HEK293 (cell line): ENCODE results near the gene MUSTN1.

Source experiments
- CTCF ChIA-PET: fragments of 350-600 bp; formaldehyde crosslinking; extraction: SDS; loops from one replicate; lab custom pipeline; 2021; ENCODE audit warnings: antibody characterized with exemption; lab: Yijun Ruan, JAX
- POLR2A ChIA-PET: fragments of 300-600 bp; formaldehyde crosslinking; extraction: SDS; loops from one replicate; lab custom pipeline; 2020; ENCODE audit warnings: antibody characterized with exemption, inconsistent platforms; lab: Yijun Ruan, JAX
- H3K27ac ChIP-seq: fragments of 200-500 bp; sonication (Bioruptor generic); 2 replicates; pipeline ENCODE4 v1.5.1; 2014; ENCODE audit warnings: low read depth, low read length, control low read depth, inconsistent platforms; ENCODE audit errors: extremely low read depth
- H3K36me3 ChIP-seq, 2 experiments: fragments of 200-500 bp in 1 of 2; sonication (Bioruptor generic) in 1 of 2; 1 replicate in 1 of 2; 2 replicates in 1 of 2; pipeline ENCODE4 v1.5.1; 2014 to 2017; ENCODE audit warnings: inconsistent platforms in 2 of 2, low read length in 2 of 2; ENCODE audit not compliant: control insufficient read depth in 2 of 2, insufficient read depth in 1 of 2
- H3K4me1 ChIP-seq: fragments of 200-500 bp; sonication (Bioruptor generic); 2 replicates; pipeline ENCODE4 v1.5.1; 2014; ENCODE audit warnings: mild to moderate bottlenecking, low read length, inconsistent platforms; ENCODE audit not compliant: control insufficient read depth, insufficient read depth
- H3K4me3 ChIP-seq: 2 replicates; pipeline ENCODE4 v1.5.1; 2011; ENCODE audit warnings: low read depth, mild to moderate bottlenecking, control low read depth, low read length, moderate library complexity
- H3K9me3 ChIP-seq: fragments of 200-500 bp; sonication (Bioruptor generic); 2 replicates; pipeline ENCODE4 v1.5.1; 2014; ENCODE audit warnings: low read depth, low read length, inconsistent platforms; ENCODE audit not compliant: control insufficient read depth, insufficient read depth
- GFI1B ChIP-seq: fragments of 450-650 bp; formaldehyde crosslinking; IDR thresholded peaks from 2 replicates; pipeline ENCODE4 v1.5.1; 2016; ENCODE audit warnings: missing biosample characterization, missing genetic modification characterization
- KLF17 ChIP-seq: fragments of 450-650 bp; formaldehyde crosslinking; IDR thresholded peaks from 2 replicates; pipeline ENCODE4 v1.5.1; 2016; ENCODE audit warnings: missing biosample characterization, missing genetic modification characterization
- ZNF214 ChIP-seq: fragments of 450-650 bp; formaldehyde crosslinking; IDR thresholded peaks from 2 replicates; pipeline ENCODE4 v1.5.1; 2017; ENCODE audit warnings: missing biosample characterization, mild to moderate bottlenecking, missing genetic modification characterization, borderline replicate concordance
- ZNF280D ChIP-seq: fragments of 450-650 bp; formaldehyde crosslinking; IDR thresholded peaks from 2 replicates; pipeline ENCODE4 v1.5.1; 2016; ENCODE audit warnings: missing biosample characterization, missing genetic modification characterization
- ZNF514 ChIP-seq: fragments of 450-650 bp; formaldehyde crosslinking; IDR thresholded peaks from 2 replicates; pipeline ENCODE4 v1.5.1; 2016; ENCODE audit warnings: missing biosample characterization, missing genetic modification characterization
- ZNF544 ChIP-seq: fragments of 450-650 bp; formaldehyde crosslinking; IDR thresholded peaks from 2 replicates; pipeline ENCODE4 v1.5.0; 2017; ENCODE audit warnings: missing biosample characterization, missing genetic modification characterization
- TF ChIP-seq, protein P1 (sequence below): fragments of 450-650 bp; formaldehyde crosslinking; IDR thresholded peaks from 2 replicates; pipeline ENCODE4 v1.5.1; 2016; ENCODE audit warnings: missing biosample characterization, missing genetic modification characterization
- TF ChIP-seq, protein P2 (sequence below): fragments of 450-650 bp; formaldehyde crosslinking; IDR thresholded peaks from 2 replicates; pipeline ENCODE4 v1.5.1; 2016; ENCODE audit warnings: missing biosample characterization, missing genetic modification characterization, borderline replicate concordance

The MUSTN1 gene

DNA sequence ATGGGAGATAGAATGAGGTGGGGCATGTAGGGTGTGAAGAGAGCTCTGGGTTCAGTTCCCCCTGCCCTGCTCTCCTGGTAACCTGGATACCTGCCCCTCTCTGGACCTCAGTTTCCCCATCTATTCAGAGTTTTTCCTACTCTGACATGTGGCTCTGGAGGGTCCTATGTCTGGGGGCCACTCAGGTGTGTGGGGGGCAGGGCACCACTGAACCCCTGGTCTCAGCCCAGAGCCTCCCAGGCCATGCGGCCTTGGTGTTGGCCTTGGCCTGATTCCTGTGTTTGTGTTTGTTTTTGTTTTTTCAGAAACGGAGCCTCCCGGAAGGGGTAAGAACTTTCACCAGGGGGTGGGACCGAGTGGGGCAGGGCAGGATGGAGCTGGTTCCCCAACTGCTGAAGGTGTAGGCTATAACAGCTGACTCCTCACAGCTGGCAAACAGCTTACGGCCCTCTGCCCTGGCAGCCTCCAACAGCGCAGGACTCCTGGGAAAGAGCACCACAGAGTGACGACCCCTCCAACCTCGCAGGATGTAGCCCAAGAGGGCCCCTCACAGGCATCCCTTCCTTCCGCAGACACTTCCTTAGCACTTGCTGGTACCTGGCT, 39.4 kb downstream of the MUSTN1 start:
- H3K27ac ChIP-seq: no peak overlapping the region
- POLR2A ChIA-PET: no interaction called here

More for the DNA sequence above, 39.4 kb downstream of the MUSTN1 start:
- Histone ChIP-seq H3K4me3 (no peak overlapping the region), H3K9me3 (no peaks in the 10 kb centered on the region), H3K36me3 (no peaks in the 10 kb centered on the region)
- CTCF ChIA-PET: no interaction called here
- TF ChIP-seq ZNF514 (tag by site-specific recombination) (no peak), KLF17 (tag by site-specific recombination) (no peak), ZNF280D (tag by site-specific recombination) (no peak), GFI1B (tag by site-specific recombination) (no peak), ZNF214 (tag by site-specific recombination) (no peak), ZNF544 (tag by site-specific recombination) (no peak)
- TF ChIP-seq, protein P1, sequence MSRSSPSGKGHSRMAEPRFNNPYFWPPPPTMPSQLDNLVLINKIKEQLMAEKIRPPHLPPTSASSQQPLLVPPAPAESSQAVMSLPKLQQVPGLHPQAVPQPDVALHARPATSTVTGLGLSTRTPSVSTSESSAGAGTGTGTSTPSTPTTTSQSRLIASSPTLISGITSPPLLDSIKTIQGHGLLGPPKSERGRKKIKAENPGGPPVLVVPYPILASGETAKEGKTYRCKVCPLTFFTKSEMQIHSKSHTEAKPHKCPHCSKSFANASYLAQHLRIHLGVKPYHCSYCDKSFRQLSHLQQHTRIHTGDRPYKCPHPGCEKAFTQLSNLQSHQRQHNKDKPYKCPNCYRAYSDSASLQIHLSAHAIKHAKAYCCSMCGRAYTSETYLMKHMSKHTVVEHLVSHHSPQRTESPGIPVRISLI (tag by site-specific recombination): no peak
- TF ChIP-seq, protein P2, sequence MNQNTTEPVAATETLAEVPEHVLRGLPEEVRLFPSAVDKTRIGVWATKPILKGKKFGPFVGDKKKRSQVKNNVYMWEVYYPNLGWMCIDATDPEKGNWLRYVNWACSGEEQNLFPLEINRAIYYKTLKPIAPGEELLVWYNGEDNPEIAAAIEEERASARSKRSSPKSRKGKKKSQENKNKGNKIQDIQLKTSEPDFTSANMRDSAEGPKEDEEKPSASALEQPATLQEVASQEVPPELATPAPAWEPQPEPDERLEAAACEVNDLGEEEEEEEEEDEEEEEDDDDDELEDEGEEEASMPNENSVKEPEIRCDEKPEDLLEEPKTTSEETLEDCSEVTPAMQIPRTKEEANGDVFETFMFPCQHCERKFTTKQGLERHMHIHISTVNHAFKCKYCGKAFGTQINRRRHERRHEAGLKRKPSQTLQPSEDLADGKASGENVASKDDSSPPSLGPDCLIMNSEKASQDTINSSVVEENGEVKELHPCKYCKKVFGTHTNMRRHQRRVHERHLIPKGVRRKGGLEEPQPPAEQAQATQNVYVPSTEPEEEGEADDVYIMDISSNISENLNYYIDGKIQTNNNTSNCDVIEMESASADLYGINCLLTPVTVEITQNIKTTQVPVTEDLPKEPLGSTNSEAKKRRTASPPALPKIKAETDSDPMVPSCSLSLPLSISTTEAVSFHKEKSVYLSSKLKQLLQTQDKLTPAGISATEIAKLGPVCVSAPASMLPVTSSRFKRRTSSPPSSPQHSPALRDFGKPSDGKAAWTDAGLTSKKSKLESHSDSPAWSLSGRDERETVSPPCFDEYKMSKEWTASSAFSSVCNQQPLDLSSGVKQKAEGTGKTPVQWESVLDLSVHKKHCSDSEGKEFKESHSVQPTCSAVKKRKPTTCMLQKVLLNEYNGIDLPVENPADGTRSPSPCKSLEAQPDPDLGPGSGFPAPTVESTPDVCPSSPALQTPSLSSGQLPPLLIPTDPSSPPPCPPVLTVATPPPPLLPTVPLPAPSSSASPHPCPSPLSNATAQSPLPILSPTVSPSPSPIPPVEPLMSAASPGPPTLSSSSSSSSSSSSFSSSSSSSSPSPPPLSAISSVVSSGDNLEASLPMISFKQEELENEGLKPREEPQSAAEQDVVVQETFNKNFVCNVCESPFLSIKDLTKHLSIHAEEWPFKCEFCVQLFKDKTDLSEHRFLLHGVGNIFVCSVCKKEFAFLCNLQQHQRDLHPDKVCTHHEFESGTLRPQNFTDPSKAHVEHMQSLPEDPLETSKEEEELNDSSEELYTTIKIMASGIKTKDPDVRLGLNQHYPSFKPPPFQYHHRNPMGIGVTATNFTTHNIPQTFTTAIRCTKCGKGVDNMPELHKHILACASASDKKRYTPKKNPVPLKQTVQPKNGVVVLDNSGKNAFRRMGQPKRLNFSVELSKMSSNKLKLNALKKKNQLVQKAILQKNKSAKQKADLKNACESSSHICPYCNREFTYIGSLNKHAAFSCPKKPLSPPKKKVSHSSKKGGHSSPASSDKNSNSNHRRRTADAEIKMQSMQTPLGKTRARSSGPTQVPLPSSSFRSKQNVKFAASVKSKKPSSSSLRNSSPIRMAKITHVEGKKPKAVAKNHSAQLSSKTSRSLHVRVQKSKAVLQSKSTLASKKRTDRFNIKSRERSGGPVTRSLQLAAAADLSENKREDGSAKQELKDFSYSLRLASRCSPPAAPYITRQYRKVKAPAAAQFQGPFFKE (tag by site-specific recombination): no peak
- TF ChIP-seq, all 188 proteins: peak for 0
- no peaks in the 10 kb centered on the region for H3K4me1 ChIP-seq
